GM23338 (cell line): ENCODE data around the gene EMSY. TPM values are rescaled to one million over a fixed set of nuclear protein-coding genes. Genes with fewer than 3 reads are reported as not detected.

Experiments
- ATAC-seq: fragments of 200-7000 bp; cut with Tn5 transposase; 3 replicates; pipeline ENCODE4 v1.9.1; 2020
- DNase-seq: peaks from one replicate; pipeline ENCODE4 v3.0.0-alpha.2; 2015; ENCODE audit warnings: low spot score
- H2AFZ ChIP-seq: fragments of 200-600 bp; sonication (generic); 2 replicates; pipeline ENCODE4 v1.8.0; 2016; ENCODE audit warnings: antibody characterized with exemption, mild to moderate bottlenecking, moderate library complexity
- H3F3A ChIP-seq: fragments of 200-600 bp; sonication (generic); replicated peaks from 2 replicates; pipeline ENCODE4 v1.8.0; 2017; ENCODE audit warnings: antibody characterized with exemption, mixed run types, low read depth
- H3K27ac ChIP-seq: fragments of 200-600 bp; sonication (generic); 2 replicates; pipeline ENCODE4 v1.6.1; 2016; ENCODE audit warnings: low read depth
- H3K27me3 ChIP-seq: fragments of 200-600 bp; sonication (generic); 2 replicates; pipeline ENCODE4 v1.8.0; 2016; ENCODE audit warnings: mild to moderate bottlenecking, mixed run types, moderate library complexity; ENCODE audit not compliant: insufficient read depth
- H3K36me3 ChIP-seq: fragments of 200-600 bp; sonication (generic); 2 replicates; pipeline ENCODE4 v1.8.0; 2016; ENCODE audit warnings: mild to moderate bottlenecking; ENCODE audit not compliant: insufficient read depth
- H3K4me1 ChIP-seq: fragments of 200-600 bp; sonication (generic); 2 replicates; pipeline ENCODE4 v1.8.0; 2016; ENCODE audit warnings: mild to moderate bottlenecking, moderate library complexity; ENCODE audit not compliant: insufficient read depth
- H3K4me2 ChIP-seq: fragments of 200-600 bp; sonication (generic); 2 replicates; pipeline ENCODE4 v1.7.1; 2017; ENCODE audit warnings: mixed run types
- H3K4me3 ChIP-seq: fragments of 200-600 bp; sonication (generic); 2 replicates; pipeline ENCODE4 v1.6.1; 2016; ENCODE audit warnings: mixed run types
- H3K79me2 ChIP-seq: fragments of 200-600 bp; sonication (generic); replicated peaks from 2 replicates; pipeline ENCODE4 v1.8.0; 2017; ENCODE audit warnings: mild to moderate bottlenecking; ENCODE audit not compliant: insufficient read depth
- H3K9me2 ChIP-seq: fragments of 200-600 bp; sonication (generic); 2 replicates; pipeline ENCODE4 v1.8.0; 2017; ENCODE audit not compliant: insufficient read depth
- H4K20me1 ChIP-seq: fragments of 200-600 bp; sonication (generic); replicated peaks from 2 replicates; pipeline ENCODE4 v1.8.0; 2017; ENCODE audit warnings: mild to moderate bottlenecking; ENCODE audit not compliant: insufficient read depth
- H3K27ac Mint-ChIP-seq: 2 replicates; pipeline ENCODE4 v1.8.0; 2020; ENCODE audit warnings: inconsistent platforms, mild to moderate bottlenecking, moderate library complexity, mixed read lengths
- H3K27me3 Mint-ChIP-seq: 3 replicates; pipeline ENCODE4 v1.8.0; 2022; ENCODE audit warnings: low read depth, mild to moderate bottlenecking, moderate library complexity, mixed read lengths, inconsistent platforms; ENCODE audit not compliant: insufficient read depth, poor library complexity
- H3K36me3 Mint-ChIP-seq: 3 replicates; pipeline ENCODE4 v1.8.0; 2021; ENCODE audit warnings: low read depth, mild to moderate bottlenecking, inconsistent platforms, moderate library complexity, mixed read lengths
- H3K4me1 Mint-ChIP-seq: 3 replicates; pipeline ENCODE4 v1.8.0; 2020; ENCODE audit warnings: mild to moderate bottlenecking, inconsistent platforms, mixed read lengths
- H3K4me3 Mint-ChIP-seq: 3 replicates; pipeline ENCODE4 v1.8.0; 2021; ENCODE audit warnings: moderate library complexity, mild to moderate bottlenecking, inconsistent platforms, mixed read lengths
- H3K9me3 Mint-ChIP-seq: 3 replicates; pipeline ENCODE4 v1.8.0; 2020; ENCODE audit warnings: moderate library complexity, mild to moderate bottlenecking, inconsistent platforms, mixed read lengths
- CREB1 ChIP-seq: fragments of 250-450 bp; sonication (Bioruptor Pico); IDR thresholded peaks from 2 replicates; pipeline ENCODE4 v1.5.0; 2020; ENCODE audit warnings: low read depth, mild to moderate bottlenecking, moderate library complexity
- EZH2phosphoT487 ChIP-seq: fragments of 200-600 bp; sonication (generic); IDR thresholded peaks from one replicate; pipeline ENCODE4 v1.8.1; 2018; ENCODE audit warnings: antibody characterized with exemption; ENCODE audit not compliant: unreplicated experiment
- NANOG ChIP-seq: IDR thresholded peaks from 2 replicates; pipeline ENCODE4 v1.6.1; 2016; ENCODE audit warnings: antibody characterized with exemption, borderline replicate concordance
- POLR2AphosphoS5 ChIP-seq: IDR thresholded peaks from 2 replicates; pipeline ENCODE4 v1.6.1; 2016; ENCODE audit warnings: antibody characterized with exemption, low read depth
- STAT1 ChIP-seq: IDR thresholded peaks from one replicate; pipeline ENCODE4 v1.6.1; 2016; ENCODE audit warnings: antibody characterized with exemption; ENCODE audit not compliant: unreplicated experiment
- polyA plus RNA-seq: library from polyadenylated mRNA; unstranded; fragments of >200 nt; fragmentation: Nextera tagmentation; extraction: Ambion mirVana; gene quantifications from 2 replicates; pipeline ENCODE4 v1.2.1, GENCODE V29; 2016
- total RNA-seq: library from RNA; depleted of rRNA; stranded (reverse); fragments of >200 nt; shearing (Covaris generic); gene quantifications from 2 replicates; pipeline ENCODE4 v1.2.3, GENCODE V29; 2014
- TF ChIP-seq, protein P1 (sequence below): IDR thresholded peaks from one replicate; pipeline ENCODE4 v1.6.1; 2018; ENCODE audit warnings: antibody characterized with exemption; ENCODE audit not compliant: unreplicated experiment
- TF ChIP-seq, protein P2 (sequence below): fragments of 250-450 bp; sonication (Bioruptor Pico); IDR thresholded peaks from 2 replicates; pipeline ENCODE4 v1.5.0; 2020; ENCODE audit warnings: mild to moderate bottlenecking, moderate library complexity
- TF ChIP-seq, protein P3 (sequence below): IDR thresholded peaks from 2 replicates; pipeline ENCODE4 v1.6.1; 2016; ENCODE audit warnings: antibody characterized with exemption

Gene EMSY
- total and polyA plus RNA-seq, 2 experiments from 2014 or later = 25.0 to 46.9 TPM

DNA sequence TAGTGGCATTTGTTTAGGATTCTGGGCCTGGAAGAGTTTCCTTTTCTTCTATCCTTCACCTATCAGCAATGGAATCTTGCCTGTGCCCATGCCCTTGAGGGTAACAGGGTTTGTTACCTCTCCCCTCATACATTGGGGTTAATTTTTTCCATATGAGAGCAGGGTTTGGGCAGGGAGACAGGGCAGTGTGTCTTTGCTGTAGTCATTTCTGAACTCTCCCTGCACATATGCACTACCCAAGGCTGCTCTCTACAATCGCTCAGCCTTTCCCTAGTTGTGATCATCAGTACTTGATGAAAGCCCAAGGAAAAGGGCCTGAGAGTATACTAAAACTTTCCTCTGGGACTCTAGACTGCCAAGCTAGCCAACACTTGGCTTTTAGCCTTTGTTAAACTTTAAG lies 130.1 kb downstream of the EMSY start:
- H4K20me1 ChIP-seq = no peaks in the 10 kb centered on the region
- 0 out of 2 replicates have a peak overlapping the region, but pooled peaks have one; percentile 52 for H2AFZ ChIP-seq
- Mint-ChIP-seq H3K9me3 (no peaks in the 10 kb centered on the region; the same call in 2 of the 3 replicates), H3K27ac (no peak overlapping the region), H3K27me3 (peaks cover 5% of the 10 kb centered on the region), H3K4me1 (peaks cover 11% of the 10 kb centered on the region), H3K4me3 (no peak overlapping the region), H3K36me3 (no peaks in the 10 kb centered on the region)
- no peak for ATAC-seq
- H3K27ac ChIP-seq = no peak overlapping the region
- no peaks in the 10 kb centered on the region for H3F3A ChIP-seq
- DNase-seq = no peak
- H3K4me2 ChIP-seq = no peak overlapping the region
- H3K36me3 ChIP-seq = no peaks in the 10 kb centered on the region
- H3K79me2 ChIP-seq = no peaks in the 10 kb centered on the region
- H3K27me3 ChIP-seq = no peaks in the 10 kb centered on the region
- H3K9me2 ChIP-seq = no peaks in the 10 kb centered on the region
- TF ChIP-seq STAT1 = no peak
- no peak for TF ChIP-seq POLR2AphosphoS5
- TF ChIP-seq, protein P1, sequence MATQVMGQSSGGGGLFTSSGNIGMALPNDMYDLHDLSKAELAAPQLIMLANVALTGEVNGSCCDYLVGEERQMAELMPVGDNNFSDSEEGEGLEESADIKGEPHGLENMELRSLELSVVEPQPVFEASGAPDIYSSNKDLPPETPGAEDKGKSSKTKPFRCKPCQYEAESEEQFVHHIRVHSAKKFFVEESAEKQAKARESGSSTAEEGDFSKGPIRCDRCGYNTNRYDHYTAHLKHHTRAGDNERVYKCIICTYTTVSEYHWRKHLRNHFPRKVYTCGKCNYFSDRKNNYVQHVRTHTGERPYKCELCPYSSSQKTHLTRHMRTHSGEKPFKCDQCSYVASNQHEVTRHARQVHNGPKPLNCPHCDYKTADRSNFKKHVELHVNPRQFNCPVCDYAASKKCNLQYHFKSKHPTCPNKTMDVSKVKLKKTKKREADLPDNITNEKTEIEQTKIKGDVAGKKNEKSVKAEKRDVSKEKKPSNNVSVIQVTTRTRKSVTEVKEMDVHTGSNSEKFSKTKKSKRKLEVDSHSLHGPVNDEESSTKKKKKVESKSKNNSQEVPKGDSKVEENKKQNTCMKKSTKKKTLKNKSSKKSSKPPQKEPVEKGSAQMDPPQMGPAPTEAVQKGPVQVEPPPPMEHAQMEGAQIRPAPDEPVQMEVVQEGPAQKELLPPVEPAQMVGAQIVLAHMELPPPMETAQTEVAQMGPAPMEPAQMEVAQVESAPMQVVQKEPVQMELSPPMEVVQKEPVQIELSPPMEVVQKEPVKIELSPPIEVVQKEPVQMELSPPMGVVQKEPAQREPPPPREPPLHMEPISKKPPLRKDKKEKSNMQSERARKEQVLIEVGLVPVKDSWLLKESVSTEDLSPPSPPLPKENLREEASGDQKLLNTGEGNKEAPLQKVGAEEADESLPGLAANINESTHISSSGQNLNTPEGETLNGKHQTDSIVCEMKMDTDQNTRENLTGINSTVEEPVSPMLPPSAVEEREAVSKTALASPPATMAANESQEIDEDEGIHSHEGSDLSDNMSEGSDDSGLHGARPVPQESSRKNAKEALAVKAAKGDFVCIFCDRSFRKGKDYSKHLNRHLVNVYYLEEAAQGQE = no peak
- no peak for TF ChIP-seq NANOG
- TF ChIP-seq CREB1 (CRISPR knock-in tag) = no peak
- TF ChIP-seq, protein P2, sequence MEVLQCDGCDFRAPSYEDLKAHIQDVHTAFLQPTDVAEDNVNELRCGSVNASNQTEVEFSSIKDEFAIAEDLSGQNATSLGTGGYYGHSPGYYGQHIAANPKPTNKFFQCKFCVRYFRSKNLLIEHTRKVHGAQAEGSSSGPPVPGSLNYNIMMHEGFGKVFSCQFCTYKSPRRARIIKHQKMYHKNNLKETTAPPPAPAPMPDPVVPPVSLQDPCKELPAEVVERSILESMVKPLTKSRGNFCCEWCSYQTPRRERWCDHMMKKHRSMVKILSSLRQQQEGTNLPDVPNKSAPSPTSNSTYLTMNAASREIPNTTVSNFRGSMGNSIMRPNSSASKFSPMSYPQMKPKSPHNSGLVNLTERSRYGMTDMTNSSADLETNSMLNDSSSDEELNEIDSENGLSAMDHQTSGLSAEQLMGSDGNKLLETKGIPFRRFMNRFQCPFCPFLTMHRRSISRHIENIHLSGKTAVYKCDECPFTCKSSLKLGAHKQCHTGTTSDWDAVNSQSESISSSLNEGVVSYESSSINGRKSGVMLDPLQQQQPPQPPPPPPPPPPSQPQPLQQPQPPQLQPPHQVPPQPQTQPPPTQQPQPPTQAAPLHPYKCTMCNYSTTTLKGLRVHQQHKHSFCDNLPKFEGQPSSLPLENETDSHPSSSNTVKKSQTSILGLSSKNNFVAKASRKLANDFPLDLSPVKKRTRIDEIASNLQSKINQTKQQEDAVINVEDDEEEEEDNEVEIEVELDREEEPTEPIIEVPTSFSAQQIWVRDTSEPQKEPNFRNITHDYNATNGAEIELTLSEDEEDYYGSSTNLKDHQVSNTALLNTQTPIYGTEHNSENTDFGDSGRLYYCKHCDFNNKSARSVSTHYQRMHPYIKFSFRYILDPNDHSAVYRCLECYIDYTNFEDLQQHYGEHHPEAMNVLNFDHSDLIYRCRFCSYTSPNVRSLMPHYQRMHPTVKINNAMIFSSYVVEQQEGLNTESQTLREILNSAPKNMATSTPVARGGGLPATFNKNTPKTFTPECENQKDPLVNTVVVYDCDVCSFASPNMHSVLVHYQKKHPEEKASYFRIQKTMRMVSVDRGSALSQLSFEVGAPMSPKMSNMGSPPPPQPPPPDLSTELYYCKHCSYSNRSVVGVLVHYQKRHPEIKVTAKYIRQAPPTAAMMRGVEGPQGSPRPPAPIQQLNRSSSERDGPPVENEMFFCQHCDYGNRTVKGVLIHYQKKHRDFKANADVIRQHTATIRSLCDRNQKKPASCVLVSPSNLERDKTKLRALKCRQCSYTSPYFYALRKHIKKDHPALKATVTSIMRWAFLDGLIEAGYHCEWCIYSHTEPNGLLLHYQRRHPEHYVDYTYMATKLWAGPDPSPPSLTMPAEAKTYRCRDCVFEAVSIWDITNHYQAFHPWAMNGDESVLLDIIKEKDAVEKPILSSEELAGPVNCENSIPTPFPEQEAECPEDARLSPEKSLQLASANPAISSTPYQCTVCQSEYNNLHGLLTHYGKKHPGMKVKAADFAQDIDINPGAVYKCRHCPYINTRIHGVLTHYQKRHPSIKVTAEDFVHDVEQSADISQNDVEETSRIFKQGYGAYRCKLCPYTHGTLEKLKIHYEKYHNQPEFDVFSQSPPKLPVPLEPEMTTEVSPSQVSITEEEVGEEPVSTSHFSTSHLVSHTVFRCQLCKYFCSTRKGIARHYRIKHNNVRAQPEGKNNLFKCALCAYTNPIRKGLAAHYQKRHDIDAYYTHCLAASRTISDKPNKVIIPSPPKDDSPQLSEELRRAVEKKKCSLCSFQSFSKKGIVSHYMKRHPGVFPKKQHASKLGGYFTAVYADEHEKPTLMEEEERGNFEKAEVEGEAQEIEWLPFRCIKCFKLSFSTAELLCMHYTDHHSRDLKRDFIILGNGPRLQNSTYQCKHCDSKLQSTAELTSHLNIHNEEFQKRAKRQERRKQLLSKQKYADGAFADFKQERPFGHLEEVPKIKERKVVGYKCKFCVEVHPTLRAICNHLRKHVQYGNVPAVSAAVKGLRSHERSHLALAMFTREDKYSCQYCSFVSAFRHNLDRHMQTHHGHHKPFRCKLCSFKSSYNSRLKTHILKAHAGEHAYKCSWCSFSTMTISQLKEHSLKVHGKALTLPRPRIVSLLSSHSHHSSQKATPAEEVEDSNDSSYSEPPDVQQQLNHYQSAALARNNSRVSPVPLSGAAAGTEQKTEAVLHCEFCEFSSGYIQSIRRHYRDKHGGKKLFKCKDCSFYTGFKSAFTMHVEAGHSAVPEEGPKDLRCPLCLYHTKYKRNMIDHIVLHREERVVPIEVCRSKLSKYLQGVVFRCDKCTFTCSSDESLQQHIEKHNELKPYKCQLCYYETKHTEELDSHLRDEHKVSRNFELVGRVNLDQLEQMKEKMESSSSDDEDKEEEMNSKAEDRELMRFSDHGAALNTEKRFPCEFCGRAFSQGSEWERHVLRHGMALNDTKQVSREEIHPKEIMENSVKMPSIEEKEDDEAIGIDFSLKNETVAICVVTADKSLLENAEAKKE (CRISPR knock-in tag) = no peak
- TF ChIP-seq EZH2phosphoT487 = no peak
- TF ChIP-seq, protein P3, sequence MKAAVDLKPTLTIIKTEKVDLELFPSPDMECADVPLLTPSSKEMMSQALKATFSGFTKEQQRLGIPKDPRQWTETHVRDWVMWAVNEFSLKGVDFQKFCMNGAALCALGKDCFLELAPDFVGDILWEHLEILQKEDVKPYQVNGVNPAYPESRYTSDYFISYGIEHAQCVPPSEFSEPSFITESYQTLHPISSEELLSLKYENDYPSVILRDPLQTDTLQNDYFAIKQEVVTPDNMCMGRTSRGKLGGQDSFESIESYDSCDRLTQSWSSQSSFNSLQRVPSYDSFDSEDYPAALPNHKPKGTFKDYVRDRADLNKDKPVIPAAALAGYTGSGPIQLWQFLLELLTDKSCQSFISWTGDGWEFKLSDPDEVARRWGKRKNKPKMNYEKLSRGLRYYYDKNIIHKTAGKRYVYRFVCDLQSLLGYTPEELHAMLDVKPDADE = no peak
- no peak overlapping the region for H3K4me3 ChIP-seq
- peaks cover 6% of the 10 kb centered on the region for H3K4me1 ChIP-seq
